PC-3 (cell line): ENCODE results near the gene SLC25A41.

Source experiments
- EZH2 ChIP-seq: fragments of 300-600 bp; sonication (generic); IDR thresholded peaks from one replicate; pipeline ENCODE4 v1.6.1; 2017; ENCODE audit warnings: antibody characterized with exemption, mild to moderate bottlenecking, low read length; ENCODE audit not compliant: unreplicated experiment
- EZH2phosphoT487 ChIP-seq: fragments of 300-600 bp; sonication (generic); IDR thresholded peaks from 2 replicates; pipeline ENCODE4 v1.6.1; 2018; ENCODE audit warnings: mild to moderate bottlenecking, antibody characterized with exemption, low read length, borderline replicate concordance
- TF ChIP-seq, protein P1 (sequence below): fragments of 300-600 bp; sonication (generic); conservative IDR thresholded peaks from 2 replicates; pipeline ENCODE4 v1.5.1; 2017; ENCODE audit warnings: antibody characterized with exemption, low read depth, mild to moderate bottlenecking, low read length

- TF ChIP-seq, protein P1, sequence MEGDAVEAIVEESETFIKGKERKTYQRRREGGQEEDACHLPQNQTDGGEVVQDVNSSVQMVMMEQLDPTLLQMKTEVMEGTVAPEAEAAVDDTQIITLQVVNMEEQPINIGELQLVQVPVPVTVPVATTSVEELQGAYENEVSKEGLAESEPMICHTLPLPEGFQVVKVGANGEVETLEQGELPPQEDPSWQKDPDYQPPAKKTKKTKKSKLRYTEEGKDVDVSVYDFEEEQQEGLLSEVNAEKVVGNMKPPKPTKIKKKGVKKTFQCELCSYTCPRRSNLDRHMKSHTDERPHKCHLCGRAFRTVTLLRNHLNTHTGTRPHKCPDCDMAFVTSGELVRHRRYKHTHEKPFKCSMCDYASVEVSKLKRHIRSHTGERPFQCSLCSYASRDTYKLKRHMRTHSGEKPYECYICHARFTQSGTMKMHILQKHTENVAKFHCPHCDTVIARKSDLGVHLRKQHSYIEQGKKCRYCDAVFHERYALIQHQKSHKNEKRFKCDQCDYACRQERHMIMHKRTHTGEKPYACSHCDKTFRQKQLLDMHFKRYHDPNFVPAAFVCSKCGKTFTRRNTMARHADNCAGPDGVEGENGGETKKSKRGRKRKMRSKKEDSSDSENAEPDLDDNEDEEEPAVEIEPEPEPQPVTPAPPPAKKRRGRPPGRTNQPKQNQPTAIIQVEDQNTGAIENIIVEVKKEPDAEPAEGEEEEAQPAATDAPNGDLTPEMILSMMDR, result no peak
- TF ChIP-seq EZH2phosphoT487 (no peak), EZH2 (no peak)
Observed at GRCh38 chr19:6415591-6416190, 17.9 kb downstream of the SLC25A41 start.
